Left lobe of liver (tissue), 2 donors: Measurements from ENCODE around the gene COX4I1. TPM values are rescaled to one million over a fixed set of nuclear protein-coding genes. Genes with fewer than 3 reads are reported as not detected.

Experiments
- ATAC-seq: fragments of 200-7000 bp; cut with Tn5 transposase; one replicate; pipeline ENCODE4 v1.9.1; 2020; ENCODE audit warnings: mild to moderate bottlenecking, moderate library complexity
- DNase-seq: peaks from one replicate; pipeline ENCODE4 v3.0.0-alpha.2; 2020; ENCODE audit warnings: low spot score
- total RNA-seq: library from RNA; stranded (reverse); gene quantifications from one replicate; pipeline ENCODE4 v1.2.1, GENCODE V29; 2021
- donor health status: DM: no; HTN: no; CAD: no; lungs with moderate emphysema.
- donor health status: DM: no; HTN: yes; CAD: no.

The COX4I1 gene
- total RNA-seq, 1 donor from 2014 or later, result 302 TPM

DNA sequence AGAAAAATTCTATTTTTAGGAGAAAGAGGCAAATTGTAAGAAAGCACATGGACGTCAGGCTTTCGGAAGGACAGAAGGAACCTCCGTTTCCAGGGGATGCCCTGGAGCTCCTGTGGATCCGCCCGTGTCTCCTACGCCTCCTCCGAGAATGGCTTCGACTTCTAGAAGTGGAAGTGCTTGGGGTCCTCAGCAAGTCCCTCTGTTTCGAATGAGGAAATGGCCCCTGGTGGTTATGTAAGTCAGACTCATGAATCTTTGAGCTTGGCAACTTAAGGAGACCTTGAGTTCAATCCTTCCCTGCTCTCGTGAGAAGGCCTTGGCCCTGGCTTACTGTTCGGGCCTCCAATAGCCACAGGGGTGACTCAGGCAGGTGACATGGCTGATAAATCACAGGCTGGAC, 38.9 kb downstream of the COX4I1 start:
- peak; percentile 21 for ATAC-seq

DNA sequence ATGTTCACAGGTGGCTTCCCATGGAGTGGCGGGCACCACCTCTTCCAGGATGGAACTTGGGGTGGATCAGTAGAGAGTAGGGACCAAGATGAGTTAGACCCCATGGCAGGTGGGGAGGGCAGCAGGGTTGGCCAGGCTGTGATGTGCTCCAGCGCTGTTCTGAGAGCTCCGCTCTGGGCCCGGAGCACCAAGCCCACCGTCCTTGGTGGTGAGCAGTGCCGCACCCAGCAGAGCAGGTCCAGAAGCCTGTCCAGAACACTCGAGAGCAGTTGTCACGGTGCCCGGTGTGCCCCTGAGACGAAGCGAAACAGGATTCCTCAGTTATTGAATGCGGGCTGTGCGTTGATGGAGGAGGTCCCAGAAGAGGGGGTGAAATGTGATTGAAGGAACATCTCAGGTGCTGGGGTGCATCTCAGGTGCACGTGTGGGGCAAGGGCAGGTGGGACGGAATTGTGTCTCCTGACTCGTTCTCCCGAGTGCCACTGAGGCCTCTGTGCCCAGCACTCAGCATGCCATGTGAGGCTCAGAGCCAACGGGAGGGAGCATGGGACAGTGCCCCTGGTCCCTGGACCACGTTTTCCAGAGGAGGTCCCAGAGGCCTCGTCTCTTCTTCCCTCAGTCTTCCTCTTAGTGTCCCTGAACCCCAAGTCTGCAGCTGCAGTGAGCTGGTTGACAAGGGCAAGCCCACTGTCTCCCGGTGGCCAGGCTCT, 39.5 kb downstream of the COX4I1 start:
- ATAC-seq (no peak), DNase-seq (no peak)

More for the DNA sequence above, 38.9 kb downstream of the COX4I1 start:
- DNase-seq, result no peak

DNA sequence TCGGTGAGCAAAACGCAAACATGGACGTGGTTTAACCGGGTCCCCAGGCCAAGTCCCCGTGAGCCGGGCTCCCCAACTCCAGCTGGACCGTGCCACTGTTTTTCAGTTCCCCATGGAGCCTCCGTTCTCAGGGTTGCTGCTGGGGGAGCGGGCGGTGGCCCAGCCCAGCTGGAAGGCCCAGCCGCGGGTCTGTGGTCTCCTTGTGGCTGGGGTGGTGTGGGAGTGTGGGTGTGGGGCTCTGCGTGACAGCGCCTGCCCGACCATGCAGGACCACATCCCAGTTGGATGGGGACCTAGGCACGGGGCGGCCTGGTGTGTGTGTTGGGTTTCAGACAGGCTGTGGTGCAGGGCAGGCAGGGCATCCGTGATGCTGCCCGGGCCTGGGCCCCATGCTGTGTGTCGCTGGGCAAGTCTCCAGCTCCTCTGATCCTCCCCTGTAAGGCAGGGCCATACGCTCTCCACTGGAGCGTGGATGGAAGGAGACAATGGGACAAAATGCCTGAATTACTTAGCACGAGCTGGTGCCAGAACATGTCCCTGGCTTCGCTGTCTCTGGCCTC, 40.3 kb downstream of the COX4I1 start:
- peak; percentile 10 for ATAC-seq
- DNase-seq, result no peak

DNA sequence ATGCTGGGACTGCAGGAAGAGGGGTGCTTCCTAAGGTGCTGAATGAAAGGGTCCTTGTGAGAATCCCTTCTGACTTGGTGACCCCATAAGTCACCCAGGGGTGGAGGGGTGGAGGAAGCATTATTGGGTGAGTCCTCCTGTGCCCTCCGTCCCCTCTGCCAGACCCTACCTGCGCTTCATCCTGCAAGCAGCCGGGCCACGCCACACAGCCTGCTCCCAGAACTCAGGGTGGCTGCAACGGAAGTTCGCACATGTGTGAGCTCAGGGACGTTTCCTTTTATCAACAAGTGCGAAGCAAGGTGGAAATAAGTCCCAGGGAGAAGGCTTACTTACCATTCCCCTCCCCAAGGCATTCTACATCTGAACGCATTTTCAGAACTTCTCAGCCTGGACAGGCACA, 40.9 kb downstream of the COX4I1 start:
- no peak for DNase-seq
- no peak for ATAC-seq

DNA sequence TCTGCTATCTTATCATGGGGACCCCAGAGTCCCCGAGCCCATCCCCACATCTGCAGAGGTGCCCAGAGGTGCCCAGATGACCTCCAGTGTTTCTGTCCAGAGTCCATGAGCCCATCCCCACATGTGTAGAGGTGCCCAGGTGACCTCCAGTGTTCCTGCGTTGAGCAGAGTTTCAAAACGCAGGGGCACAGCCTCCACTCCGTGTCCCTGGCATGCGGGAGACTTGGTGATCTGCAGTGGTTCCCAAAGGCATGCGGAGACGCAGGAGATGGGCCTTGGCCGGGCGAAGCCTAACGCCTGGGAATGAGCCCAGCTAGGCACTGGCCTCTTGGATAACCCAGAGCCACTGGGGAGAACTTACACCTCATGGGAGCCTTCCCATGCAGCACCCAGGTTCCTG, 41.3 kb downstream of the COX4I1 start:
- no peak for DNase-seq
- no peak for ATAC-seq

GRCh38 chr16:85842435-85842834, 42.9 kb downstream of the COX4I1 start:
- no peak for DNase-seq
- no peak for ATAC-seq

- ATAC-seq (no peak), DNase-seq (no peak)
Measured at GRCh38 chr16:85842848-85843247, 43.4 kb downstream of the COX4I1 start.

DNA sequence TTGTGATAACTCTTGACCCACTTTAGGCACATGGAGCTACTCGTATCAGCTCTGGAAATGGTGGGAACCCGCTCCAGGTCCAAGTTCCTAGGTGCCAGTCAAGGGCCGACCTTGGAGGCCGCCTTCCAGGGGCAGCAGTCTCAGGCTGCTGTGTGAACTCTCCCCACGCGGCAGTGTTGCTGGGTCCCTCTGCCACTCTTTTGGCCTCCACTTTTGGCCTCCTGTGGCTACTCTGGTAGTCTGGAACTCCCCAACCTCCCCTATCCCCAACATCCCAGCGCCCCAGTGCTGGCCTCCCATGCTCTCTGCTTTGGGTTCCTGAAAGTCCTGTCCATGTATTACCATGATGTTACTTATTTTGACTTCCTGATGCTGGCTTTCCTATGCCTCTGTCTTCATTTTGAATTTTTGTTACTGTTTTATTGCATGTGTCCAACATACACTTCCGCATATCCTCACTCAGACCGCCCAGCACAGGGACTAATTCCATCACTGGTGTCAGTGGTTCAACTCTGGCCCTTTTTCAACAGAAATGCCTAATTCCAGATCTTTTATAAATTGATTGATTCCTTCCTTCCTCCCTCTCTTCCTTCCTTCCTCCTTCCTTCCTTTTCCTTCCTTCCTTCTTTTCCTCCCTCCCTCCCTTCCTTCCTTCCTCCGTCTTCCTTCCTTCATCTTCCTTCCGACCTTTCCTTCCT, 44.1 kb downstream of the COX4I1 start:
- ATAC-seq (no peak), DNase-seq (no peak)

- ATAC-seq, result no peak
- DNase-seq, result no peak
Measured at GRCh38 chr16:85844169-85844481, 44.6 kb downstream of the COX4I1 start.

DNA sequence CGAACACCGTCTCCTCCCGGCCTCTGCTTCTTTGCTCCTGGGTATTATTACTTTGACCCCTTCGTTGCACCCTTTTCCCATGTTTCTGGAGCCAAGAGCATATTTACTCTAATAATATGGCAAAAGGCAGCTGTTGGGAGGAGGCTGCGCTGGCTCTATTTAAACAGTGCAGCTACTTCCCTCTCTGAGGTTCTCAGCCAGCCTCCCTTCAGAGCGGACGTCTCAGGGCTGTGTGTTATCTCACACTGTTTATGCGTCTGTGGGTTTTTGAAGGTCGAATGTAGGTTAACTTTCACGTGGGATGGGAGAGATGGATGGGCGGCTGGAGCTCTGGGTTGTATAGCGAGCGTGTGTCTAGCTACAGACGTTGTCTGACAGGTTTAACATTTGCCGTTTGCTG, 45.3 kb downstream of the COX4I1 start:
- DNase-seq, result no peak
- ATAC-seq, result no peak

DNA sequence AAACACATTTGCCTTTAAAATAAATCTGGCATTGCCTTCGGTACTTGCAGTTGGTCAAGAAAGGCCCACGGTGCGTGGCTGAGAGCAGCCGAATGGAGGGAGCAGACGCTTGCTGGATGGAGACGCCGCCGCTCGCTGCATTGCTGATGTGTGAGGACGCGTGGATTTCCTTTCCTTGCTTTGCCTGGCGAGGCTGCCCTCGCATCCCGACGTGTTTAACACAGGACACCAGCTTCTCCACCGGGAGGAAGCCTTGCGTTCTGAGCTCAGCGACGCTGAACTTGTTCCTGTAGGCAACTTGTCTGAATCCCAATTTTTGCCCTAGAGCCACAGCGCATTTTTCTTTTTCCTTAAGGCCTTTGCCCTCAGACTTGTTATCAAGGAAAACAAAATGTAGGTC, 45.8 kb downstream of the COX4I1 start:
- ATAC-seq, result no peak
- no peak for DNase-seq

GRCh38 chr16:85846461-85846860, 47.0 kb downstream of the COX4I1 start:
- ATAC-seq (no peak), DNase-seq (no peak)

GRCh38 chr16:85847036-85847435, 47.5 kb downstream of the COX4I1 start:
- ATAC-seq, result peak; percentile 11
- no peak for DNase-seq

GRCh38 chr16:85847681-85848601, 48.4 kb downstream of the COX4I1 start:
- DNase-seq (peak; percentile 89), ATAC-seq (peak; percentile 71)

GRCh38 chr16:85848986-85849385, 49.5 kb downstream of the COX4I1 start:
- no peak for DNase-seq
- no peak for ATAC-seq

- DNase-seq (no peak), ATAC-seq (no peak)
Measured at GRCh38 chr16:85849388-85849787, 49.9 kb downstream of the COX4I1 start.

DNA sequence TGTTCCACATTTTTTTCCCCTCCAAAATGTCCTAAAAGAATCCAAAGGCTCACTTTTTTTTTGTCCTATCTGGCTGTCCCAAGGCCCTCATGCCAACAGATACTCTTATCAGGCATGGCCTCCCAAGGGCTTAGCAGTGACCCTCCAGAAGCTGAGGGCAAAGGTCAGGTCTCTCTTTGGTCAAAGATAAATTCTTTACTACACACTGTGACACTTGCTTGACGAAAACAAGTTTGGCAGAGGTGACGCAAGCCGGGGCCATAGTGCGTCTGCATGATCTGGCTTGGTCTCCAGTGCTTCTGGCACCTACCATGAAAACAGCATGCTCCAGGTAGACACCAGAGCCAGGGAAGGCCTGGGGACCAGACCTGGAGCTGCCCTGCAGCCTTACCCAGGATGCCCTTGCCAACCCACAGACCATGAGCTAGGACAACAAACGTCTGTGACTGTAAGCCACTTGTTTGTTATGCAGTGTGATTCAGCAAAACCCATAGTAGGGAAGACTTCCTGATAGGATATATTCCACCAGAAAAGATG, 50.9 kb downstream of the COX4I1 start:
- peak; percentile 96 for DNase-seq
- ATAC-seq, result peak; percentile 67

DNA sequence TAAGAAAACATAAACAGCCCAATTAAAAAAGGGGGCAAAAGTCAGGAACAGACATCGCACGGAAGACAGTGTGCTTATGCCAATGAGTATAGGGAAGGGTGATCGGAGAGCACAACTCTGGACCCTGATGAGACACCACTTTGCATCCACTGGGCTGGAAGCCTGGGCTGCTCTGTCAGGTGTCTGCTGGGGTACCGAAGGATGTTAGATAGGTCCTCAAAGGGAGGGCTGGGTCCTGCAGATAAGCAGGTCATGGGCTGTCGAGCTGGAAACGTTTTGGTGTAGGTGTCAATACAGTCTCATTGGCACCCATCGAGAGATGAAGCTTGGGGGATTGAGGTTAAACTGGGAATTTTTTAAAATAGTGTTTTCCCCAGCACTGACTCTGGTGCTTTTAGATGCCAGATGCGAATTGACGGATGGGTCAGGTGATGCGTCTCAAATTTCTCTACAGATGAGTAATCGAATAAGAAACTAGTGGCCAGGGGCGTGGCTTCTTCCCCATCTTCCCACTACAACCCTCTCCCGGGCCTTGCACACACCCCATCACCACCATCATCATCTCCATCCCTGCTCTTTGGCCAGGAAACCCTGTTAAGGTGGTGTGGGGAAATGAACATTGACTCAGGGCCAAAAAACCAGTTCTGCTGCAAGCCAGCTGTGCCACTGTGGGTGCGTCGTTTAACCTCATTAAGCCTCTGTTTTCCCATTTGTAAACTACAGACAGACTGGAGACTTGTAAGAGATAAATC, 51.7 kb downstream of the COX4I1 start:
- DNase-seq (peak; percentile 44), ATAC-seq (no peak)

DNA sequence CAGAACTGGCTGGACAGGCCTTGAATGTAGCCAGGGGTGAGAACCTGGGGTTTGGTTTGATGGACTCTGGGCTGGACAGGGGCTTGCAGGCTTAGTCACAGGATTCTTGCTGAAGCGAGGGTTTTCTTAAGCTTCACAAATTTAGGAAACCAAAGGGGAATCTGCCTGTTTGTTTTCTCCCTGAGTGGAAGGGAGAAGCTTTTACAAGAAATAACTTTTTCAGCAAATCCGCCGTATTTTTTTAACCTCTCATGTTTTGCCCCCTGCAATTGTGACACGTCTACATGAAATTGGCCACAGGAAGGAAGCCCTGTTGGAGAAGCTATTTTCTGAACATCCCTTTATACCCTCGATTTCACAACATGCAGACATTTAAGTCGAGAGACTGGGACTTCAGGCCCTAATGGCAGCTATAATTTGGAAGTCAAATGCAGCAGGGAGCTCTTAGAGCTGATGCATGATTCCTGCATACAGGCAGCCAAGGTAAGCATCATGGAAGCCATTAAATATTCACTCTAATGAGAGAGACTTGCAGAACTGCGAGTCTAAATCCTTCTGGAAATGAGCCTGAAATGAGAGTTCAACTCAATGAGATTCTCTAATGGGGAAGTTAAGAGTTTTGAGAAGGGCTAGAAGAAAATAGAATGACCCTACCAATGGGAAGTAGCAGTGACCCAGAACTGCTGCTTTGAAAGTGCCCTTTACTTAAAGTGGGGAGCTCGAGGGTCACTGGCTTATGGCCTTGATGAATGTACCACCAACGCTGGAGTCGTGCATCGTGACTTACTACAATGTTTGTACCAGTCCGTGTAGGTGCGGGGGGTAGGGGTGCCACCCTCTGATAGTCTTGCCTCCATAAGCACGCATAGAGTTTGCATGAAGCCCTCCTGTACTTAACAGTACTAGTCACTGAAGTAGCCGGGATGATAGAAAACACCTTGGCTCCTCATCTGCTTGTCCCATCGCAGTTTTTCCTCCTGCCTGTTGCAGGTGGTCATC, 54.4 kb downstream of the COX4I1 start:
- ATAC-seq (no peak), DNase-seq (peak; percentile 40)
